Bone marrow (tissue), 2 donors: ENCODE measurements around the gene TBXAS1.
"Not testable (repeated sequence)": the region's sequence is repeated elsewhere in the genome, so short reads cannot be mapped to it uniquely, and the experiment has no call there.

Experiments
- DNase-seq, 2 donors: peaks; one replicate each; lab custom pipeline; 2025; lab: John Stamatoyannopoulos, UW

TBXAS1 gene

DNA sequence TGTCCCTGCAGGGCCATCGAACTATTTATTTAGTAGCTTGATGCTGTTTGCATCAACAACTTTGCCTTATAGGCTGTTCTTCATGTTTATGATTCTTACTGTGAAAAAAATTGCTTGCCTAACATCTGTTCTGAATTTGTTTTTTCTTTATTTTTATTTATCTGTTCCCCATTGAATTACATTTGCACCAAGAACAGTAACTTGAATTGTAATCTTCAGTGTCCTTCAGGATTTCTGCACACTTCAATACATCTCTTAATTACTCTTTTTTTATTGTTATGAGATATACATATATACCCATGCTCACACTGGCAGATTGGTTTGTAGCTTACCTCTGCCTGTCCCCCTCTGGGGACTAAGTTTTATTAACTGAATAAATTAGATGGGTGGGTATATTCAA is 64.4 kb downstream of the TBXAS1 start:
- no peak for DNase-seq

DNA sequence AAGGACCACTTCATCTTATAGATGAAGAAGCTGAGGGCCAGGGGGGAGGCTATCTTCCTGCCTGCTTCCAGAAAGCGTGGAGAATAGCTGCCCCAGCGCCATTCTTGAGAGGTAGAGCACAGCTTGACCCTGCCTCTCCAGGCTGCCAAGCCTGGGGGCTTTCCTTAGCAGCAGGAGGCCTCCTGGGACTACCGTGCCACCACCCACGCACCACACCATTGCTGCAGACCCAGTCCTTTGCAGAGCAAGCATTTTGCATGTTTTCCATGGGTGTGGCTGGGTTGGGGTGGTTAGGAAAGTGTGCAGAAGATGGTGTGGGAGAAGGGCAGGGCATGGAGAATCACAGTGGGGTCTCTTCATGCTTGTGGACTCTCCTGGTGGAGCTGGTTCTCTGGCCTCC is 64.9 kb downstream of the TBXAS1 start:
- DNase-seq: no peak

- no peak for DNase-seq
Measured at GRCh38 chr7:139895141-139895829, 66.2 kb downstream of the TBXAS1 start.

DNA sequence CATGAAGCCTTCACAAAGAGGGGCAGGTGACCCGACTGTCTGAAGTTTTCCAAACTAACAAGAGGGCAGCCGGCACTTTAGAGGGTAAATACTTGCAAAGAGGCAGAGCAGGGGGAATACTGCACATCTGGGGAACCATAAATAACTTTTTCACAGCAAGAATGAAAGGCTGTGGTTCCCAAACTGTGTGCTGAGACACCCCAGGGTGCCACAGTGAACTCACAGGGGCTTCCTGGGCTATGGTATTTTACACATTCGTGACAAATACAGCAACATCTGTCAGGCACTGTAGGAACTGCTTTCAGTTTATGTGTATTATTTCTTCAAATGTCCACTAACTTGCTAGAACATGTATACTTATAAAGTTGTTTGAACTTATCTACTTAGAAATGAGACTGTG is 67.2 kb downstream of the TBXAS1 start:
- DNase-seq: no peak

DNA sequence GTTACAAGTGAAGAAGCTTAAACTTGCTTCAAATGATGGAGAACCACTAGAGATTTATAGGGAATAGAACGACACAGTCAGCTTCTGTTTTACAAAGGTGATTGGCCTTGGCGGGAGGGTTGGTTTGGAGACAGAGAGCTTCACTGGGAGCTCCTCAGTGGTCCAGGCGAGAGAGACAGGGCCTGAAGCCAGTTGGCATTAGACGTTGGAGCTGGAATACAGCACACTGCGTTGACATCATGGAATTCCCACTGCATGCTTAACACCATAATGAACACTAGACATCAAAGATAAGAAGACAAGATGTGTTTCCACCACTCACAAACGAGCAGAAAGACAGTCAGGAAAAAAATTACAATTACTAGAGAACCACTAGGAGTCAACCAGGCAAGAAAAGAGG is 67.8 kb downstream of the TBXAS1 start:
- DNase-seq: no peak

DNA sequence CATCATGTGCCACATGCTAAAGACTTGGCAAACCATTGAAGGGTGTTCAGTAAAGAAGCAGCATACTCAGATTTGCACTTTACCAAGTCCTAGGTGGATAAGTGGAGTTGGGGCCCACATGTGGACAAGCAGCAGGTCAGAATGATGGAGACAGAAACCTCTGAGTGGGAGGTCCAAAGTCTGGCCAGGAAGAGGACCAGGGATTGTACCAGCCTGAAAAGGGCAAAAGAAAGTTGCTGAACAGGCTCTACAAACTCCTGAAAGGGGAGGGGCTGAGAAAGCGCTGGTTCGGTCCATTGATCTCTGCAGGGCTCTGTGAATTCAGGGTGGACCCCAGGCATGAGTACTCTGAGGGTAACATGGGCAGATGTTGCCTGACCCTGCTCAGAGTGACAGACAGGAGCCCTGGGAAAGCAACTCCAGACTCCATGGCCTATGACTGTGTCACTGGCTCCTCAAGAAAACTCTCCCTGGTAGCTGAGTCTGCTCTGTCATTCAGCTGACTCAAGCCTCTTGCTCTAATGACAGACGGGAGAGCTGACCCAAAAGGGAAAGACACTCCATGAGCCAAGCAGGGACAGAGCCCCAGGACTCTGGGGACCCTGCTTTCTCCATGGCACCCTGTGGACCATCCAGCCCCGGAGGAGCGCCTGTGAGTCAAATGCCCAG is 68.5 kb downstream of the TBXAS1 start:
- DNase-seq: no peak

DNA sequence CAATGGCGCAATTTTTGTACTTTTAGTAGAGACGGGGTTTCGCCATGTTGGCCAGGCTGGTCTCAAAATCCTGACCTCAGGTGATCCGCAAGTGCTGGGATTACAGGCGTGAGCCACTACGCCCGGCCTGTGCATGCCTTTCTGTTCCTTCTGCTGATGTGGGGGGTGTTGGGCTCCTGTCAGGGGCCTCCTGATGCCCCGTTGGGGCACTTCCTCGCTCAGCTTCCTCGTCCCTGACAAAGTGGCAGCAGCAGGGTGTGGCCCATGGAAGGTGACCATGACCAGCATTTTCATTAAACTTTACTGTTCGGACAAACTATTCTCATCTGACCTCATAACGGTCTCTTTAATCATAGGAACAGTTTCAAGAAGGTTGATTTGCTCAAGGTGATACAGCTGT is 69.4 kb downstream of the TBXAS1 start:
- DNase-seq: no peak

DNA sequence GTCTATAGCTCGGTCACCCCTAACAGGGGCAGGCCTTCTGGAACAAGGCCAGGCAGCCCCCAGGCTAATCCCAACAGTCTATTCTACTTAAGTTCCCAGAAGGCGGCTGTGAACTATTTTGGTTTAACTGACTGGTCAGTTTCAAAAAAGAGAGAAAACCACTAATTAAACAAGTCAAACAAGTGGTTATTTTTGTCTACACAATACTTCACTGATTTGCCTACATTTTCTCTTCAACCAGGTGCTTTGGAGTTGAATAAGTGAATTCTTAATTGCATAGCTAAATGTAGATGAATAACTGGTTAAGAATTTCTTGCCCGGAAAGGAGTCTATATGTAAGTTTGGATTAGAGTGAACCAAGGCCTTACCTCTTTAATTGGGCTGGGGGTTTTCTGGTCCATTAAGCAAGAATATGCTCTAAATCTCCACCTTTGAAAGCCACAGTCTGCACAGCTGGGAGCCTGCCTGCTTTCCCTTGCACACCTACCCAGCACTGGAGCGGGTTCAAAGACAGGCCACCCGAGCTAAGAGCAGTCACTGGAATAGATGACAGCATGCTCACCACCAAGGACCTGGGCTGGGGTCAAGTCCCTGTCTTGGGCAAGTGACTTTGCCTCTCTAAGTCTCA is 70.4 kb downstream of the TBXAS1 start:
- DNase-seq: no peak

GRCh38 chr7:139900326-139900725 is 71.3 kb downstream of the TBXAS1 start:
- no peak for DNase-seq

GRCh38 chr7:139901056-139901795 is 72.2 kb downstream of the TBXAS1 start:
- DNase-seq: no peak

GRCh38 chr7:139901901-139902300 is 72.8 kb downstream of the TBXAS1 start:
- DNase-seq: no peak

- DNase-seq: no peak
Measured at GRCh38 chr7:139902436-139903102, 73.5 kb downstream of the TBXAS1 start.

DNA sequence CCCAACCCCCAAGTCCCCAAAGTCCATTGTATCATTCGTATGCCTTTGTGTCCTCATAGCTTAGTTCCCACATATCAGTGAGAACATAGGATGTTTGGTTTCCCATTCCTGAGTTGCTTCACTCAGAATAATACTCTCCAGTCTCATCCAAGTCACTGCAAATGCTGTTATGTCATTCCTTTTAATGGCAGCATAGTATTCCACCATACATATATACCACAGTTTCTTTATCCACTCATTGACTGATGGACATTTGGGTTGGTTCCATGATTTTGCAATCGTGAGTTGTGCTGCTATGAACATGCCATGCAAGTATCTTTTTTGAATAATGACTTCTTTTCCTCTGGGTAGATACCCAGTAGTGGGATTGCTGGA is 74.0 kb downstream of the TBXAS1 start:
- DNase-seq: not testable (repeated sequence)

DNA sequence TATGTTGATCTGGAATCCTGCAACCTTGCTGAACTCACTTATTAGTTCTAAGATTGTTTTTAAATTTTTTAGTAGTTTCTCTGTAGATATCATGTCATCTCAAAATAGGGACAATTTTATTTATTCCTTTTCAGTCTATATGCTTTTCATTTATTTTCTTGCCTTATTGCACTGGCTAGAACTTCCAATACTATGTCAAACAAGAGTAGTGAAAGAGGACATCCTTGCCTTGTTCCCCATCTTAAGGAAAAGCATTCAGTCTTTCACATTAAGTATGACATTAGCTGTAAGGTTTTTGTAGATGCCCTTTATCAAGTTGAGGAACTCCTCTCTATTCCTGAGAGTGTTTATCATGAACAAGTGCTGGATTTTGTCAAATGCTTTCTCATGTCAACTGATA is 77.8 kb downstream of the TBXAS1 start:
- no peak for DNase-seq

DNA sequence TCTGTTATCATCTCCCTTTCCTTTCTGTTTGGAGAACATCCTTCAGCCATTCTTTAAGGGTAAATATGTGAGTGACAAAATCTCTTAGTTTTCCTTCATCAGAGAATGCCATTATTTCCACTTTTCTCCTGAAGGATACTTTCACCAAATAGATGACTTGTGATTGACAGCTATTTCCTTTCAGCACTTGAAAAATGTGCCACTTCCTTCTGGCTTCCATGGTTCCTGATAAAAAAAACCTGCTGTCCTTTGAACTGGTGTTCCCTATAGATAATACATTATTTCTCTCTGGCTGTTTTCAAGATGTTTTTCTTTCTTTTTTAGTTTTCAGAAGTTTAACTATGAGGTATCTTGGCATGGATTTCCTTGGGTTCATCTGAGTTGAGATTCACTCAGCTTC is 79.7 kb downstream of the TBXAS1 start:
- no peak for DNase-seq

GRCh38 chr7:139909379-139910050 is 80.5 kb downstream of the TBXAS1 start:
- no peak for DNase-seq

DNA sequence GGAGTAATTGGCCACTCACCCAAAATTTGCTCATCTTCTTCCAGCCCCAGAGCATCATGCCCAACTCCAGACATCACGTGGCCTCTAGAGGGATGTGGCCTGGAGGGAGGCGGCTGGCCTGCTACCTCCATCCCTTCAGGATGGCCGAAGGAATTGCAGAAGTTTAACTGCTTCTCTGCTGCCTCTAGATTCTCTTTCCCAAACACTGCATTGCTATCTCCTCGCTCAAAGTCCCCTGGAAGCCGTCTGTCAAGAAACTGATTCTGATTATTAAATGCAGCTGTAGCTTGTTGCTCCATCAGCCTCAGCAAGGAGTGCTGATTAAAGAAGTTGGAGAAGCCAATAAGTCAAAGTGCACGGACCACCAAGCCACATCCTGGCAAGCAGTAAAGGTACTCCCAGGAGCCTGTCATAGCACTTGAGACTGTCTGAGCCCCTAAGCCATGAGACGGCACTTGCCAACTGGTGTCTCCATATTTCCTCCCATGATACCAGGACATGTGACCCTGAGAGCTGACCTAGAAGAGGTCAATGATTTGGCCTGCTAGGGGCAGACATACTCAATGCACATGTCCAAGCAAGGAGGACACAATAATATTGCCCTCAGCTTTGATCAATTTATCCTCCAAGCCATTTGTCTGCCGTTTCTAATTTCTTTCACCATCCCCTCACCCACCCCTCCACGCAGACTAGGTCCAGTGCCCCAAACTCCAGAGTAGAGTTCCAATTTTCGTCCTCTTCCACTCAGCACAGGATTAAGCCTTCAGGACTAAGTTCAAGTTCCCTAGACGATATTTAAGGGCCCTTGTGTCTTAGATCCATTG is 84.2 kb downstream of the TBXAS1 start:
- DNase-seq: no peak

GRCh38 chr7:139913845-139914135 is 84.7 kb downstream of the TBXAS1 start:
- DNase-seq: no peak

- no peak for DNase-seq
Measured at GRCh38 chr7:139914306-139915267, 85.5 kb downstream of the TBXAS1 start.
